Urinary bladder (tissue), 4 donors: ENCODE data around the gene S1PR1. TPM values are rescaled to one million over a fixed set of nuclear protein-coding genes. Genes with fewer than 3 reads are reported as not detected.

Experiments used
- DNase-seq: peaks from one replicate; pipeline ENCODE4 v3.0.0-alpha.2; 2015; ENCODE audit errors: extremely low spot score
- H3K27ac ChIP-seq: one replicate; pipeline ENCODE4 v1.5.1; 2013; ENCODE audit warnings: low read depth, mild to moderate bottlenecking, moderate library complexity
- H3K36me3 ChIP-seq: one replicate; pipeline ENCODE4 v1.6.1; 2013; ENCODE audit warnings: mild to moderate bottlenecking, moderate library complexity; ENCODE audit not compliant: insufficient read depth
- H3K4me1 ChIP-seq: one replicate; pipeline ENCODE4 v1.6.1; 2013; ENCODE audit warnings: mild to moderate bottlenecking, moderate library complexity; ENCODE audit not compliant: insufficient read depth
- H3K4me3 ChIP-seq: one replicate; pipeline ENCODE4 v1.5.1; 2013; ENCODE audit warnings: low read depth, low read length
- WGBS: extraction: QIAGEN DNeasy Blood & Tissue Kit; methylation state at CpG from one replicate; pipeline ENCODE4 v1.1.7; 2013; 5-methylcytosine and 5-hydroxymethylcytosine counted together
- polyA plus RNA-seq: library from polyadenylated mRNA; stranded (reverse); fragments of 200-250 nt; gene quantifications from one replicate; pipeline ENCODE4 v1.2.3, GENCODE V29; 2013
- total RNA-seq: library from RNA; depleted of rRNA; stranded (reverse); fragments of >200 nt; gene quantifications from one replicate; pipeline ENCODE4 v1.2.3, GENCODE V29; 2014
- donor health status: healthy with polysubstance abuse.
- donor health status: healthy.

S1PR1 gene
- total and polyA plus RNA-seq, 2 donors, result 32.6 to 61.1 TPM

- no peaks in the 10 kb centered on the region for H3K36me3 ChIP-seq
- DNase-seq, result no peak
- H3K4me3 ChIP-seq, result no peak overlapping the region
- 95% methylated on average over 5 of the region's 5 CpGs for WGBS
- H3K27ac ChIP-seq, result no peak overlapping the region
- H3K4me1 ChIP-seq, result no peaks in the 10 kb centered on the region
Measured at GRCh38 chr1:101284622-101285218, 47.9 kb downstream of the S1PR1 start.

- Histone ChIP-seq H3K4me3 (no peak overlapping the region), H3K27ac (no peak overlapping the region)
- WGBS, result 90% methylated on average over 2 of the region's 2 CpGs
Measured at GRCh38 chr1:101285922-101286570, 49.2 kb downstream of the S1PR1 start.

GRCh38 chr1:101288491-101288944, 51.7 kb downstream of the S1PR1 start:
- Histone ChIP-seq H3K27ac (no peak overlapping the region), H3K4me1 (no peaks in the 10 kb centered on the region), H3K36me3 (no peaks in the 10 kb centered on the region), H3K4me3 (no peak overlapping the region)
- 24% methylated on average over 4 of the region's 4 CpGs for WGBS
- peak; percentile 66 for DNase-seq

More at GRCh38 chr1:101285922-101286570, 49.2 kb downstream of the S1PR1 start:
- no peak for DNase-seq
- H3K36me3 ChIP-seq, result no peaks in the 10 kb centered on the region
- H3K4me1 ChIP-seq, result no peaks in the 10 kb centered on the region

- no peak for DNase-seq
- WGBS, result 64% methylated on average over 6 of the region's 6 CpGs
- no peaks in the 10 kb centered on the region for H3K36me3 ChIP-seq
- H3K4me3 ChIP-seq, result no peak overlapping the region
- no peaks in the 10 kb centered on the region for H3K4me1 ChIP-seq
- no peak overlapping the region for H3K27ac ChIP-seq
Measured at GRCh38 chr1:101290119-101290921, 53.5 kb downstream of the S1PR1 start.

Other genes with a start within 250 kb of the S1PR1 start
- 36.4 TPM for gene DPH5, start 211.2 kb upstream of the S1PR1 start, total RNA-seq
- gene DPH5, start 211.2 kb upstream of the S1PR1 start, polyA plus RNA-seq, result 23.9 TPM